Right lung (tissue), 5 donors: Measurements from ENCODE around the gene DMAC2. TPM values are rescaled to one million over a fixed set of nuclear protein-coding genes. Genes with fewer than 3 reads are reported as not detected.
"Not testable (repeated sequence)": the region's sequence is repeated elsewhere in the genome, so short reads cannot be mapped to it uniquely, and the experiment has no call there.

Experiments
- DNase-seq, 2 donors: peaks; one replicate each; pipeline ENCODE4 v3.0.0-alpha.2; 2013
- polyA plus RNA-seq, 5 donors: library from polyadenylated mRNA; unstranded; fragments of 120-200 nt; gene quantifications; one replicate each; pipeline versions ENCODE4 v1.2.1 to v1.2.3, GENCODE V29; 2013; ENCODE audit warnings: inconsistent platforms in 1 of 5, low replicate concordance in 1 of 5; ENCODE audit not compliant: insufficient read length in 5 of 5, insufficient read depth in 1 of 5

The DMAC2 gene
- polyA plus RNA-seq, 5 donors: 46.1 to 59.7 (median 52.9) TPM

DNA sequence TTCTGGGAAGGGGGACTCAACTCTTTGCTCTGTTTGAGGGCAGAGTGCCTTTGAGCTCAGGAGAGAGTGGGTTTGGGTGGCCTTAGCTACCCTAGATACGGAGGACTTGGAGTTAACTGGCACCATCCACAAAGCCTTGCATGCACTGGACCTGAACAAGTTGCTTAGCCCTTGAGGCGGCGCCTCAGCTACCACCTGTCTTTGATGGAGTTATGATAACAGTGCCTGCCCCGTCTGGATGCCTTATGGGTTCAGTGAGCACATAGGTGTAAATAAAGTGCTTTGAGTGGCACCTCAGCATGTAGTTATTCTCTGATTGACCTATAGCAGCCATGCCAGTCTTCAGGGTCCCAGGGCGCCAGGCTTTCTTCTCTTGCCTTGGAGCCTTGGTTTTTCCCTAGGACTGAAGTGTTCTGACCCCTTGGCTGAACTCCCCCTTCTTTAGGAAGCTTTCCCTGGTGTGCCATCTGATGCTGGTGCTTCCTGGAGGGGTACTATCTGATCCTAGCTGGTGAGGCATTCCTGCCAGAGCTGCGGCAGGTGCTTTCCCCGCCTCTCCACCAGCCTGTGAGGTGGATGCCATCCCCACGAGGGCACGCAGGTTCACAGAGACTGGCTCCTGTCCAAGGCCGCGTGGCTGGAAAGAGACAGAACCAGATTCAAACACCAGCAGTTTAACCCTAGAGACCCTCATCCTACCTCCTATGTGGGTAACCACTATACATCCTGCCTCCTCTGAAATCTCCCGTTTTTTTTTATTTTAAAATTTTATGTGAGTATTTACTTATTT is 36.3 kb downstream of the DMAC2 start:
- no peak for DNase-seq

DNA sequence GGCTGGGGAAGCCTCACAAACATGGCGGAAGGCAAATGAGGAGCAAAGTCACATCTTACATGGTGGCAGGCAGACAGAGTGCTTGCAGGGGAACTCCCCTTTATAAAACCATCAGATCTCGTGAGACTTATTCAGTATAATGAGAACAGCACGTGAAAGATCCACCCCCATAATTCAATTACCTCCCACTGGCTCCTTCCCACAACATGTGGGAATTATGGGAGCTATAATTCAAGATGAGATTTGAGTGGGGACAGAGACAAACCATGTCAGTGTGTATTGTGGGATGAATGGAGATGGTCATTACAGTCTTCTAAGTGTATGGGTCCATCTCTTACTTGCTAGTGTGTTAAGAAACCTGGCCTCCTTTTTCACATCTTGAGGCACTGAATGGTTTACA is 37.7 kb downstream of the DMAC2 start:
- DNase-seq: no peak

DNA sequence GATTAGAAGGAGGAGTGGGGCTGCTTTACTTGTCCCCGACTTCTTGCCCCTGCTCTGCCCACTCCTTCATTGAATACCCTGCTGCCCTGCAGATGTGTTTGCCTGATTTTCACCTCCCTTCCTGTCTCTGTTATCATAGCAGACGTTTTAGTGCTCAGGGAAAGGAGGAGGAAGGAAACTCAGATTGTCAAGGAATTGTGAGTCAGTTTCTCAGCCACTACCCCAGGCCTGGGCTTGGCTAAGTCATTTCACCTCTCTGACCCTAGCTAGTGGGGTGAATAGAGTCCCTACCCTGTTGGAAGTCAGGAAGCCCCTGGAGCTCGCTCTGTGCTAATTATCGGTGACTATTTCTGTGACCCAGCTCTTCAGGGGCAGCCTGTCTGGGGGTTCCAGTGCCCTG is 38.2 kb downstream of the DMAC2 start:
- no peak for DNase-seq

DNA sequence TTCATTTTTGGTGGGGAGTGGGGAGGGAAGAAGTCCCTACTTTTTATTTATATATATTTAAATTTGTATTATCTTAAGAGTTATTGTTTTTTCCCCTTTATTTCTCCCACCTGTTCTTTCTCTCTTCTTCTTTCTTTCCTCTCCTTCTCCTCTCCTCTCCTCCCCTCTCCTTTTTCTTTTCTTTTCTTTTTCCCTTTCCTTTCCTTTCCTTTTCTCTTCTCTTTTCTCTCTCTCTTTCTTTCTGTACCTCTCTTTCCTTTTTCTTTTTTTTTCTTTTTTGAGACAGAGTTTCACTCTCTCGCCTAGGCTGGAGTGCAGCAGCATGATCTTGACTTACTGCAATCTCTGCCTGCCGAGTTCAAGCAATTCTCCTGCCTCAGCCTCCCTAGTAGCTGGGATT is 40.2 kb downstream of the DMAC2 start:
- DNase-seq: no peak

DNA sequence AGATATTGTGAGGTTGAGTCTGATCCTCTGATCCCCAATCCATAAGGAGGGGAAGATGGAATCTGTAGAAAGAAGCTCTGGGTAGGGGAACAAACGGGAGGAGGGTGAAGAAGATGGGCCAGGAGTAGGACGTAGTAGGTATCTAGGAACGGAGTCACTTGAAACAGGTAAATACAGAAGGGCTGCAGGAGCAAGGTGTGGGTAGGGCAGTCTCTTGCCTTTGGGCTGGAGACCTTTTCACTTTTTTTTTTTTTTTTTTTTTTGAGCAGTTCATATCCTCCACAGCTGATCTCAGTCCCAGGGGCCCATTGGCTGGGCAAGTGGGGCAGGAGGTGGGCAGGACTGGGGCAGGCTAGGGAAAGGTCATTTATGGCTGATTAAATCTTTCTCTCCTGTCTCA is 40.6 kb downstream of the DMAC2 start:
- DNase-seq: no peak

DNA sequence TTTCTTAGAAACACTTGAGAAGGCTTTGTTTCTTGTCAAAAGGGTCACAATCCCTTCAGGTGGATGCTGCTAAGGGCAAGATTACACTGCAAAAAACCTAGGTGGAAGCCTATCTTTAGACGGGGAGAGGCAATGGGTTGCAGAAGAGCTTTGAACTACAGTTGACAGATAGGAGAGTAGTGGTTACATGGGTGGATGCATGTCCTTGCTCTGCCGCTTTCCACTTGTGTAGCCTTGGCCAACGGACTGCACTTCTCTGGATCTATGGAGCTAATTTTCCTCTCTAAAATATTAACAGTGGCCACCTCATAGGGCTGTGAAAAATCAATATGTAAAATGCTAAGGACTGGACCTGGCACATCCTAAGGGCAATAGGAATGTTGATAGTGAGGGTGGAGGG is 41.1 kb downstream of the DMAC2 start:
- DNase-seq: no peak

DNA sequence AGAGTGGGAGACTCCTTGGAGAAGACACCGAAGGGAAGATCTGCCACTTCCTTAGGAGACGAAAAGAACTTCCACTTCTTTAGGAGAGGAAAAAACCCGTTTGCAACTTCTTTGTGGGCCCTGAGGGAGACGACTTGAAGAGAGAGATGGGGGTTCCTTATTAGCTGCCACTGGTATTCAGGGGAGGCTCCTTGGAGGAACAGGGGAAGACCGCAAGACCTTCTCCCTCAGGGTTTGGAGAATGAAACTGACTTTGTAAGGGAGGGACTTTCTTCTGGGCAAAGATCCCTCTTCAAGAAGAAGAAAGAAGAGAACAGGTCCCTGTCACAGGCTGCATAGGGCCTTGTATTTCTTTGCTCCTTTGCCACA is 41.7 kb downstream of the DMAC2 start:
- no peak for DNase-seq

DNA sequence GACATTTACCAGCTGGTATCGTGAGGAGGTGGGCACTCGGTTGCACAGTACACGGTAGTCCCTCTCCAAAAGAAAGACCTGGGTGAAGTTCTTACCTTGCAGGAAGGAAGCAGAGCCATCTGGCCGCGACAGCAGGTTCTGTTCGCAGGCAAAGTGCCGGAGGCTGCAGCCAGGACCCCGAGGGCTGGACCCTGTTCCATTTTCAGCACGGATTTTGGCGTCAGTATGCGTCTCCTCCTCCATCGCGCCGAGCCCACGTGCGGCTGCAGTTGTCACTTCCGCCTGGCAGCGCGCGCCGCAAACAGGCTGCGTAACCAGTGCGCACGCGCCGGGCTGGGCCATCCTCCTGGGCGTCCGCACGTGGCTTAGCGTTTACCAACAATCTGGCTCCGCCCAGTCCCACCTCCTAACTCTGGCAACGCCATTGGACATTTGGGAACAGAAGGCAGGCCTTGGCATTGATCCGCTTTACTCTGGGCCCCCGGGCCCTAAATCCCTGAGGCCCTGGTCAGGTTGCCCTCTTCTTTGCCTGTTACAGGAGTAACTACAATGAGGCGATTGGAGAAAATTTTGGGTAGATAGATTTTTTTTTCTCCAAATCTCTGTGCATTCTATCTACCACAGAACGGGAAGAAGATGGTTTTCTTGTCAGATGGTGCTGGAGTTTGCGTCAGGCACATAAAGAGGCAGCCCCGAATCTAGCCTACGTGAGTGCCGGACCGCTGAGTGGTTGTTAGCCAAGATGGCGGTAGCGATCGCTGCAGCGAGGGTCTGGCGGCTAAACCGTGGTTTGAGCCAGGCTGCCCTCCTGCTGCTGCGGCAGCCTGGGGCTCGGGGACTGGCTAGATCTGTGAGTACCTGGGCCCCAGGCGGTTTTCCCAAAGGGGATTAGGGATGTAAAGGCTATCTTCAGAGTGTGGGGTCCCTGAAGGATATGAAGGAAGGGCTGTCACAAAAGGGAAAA is 42.3 kb downstream of the DMAC2 start, which contains the start of the genes BCKDHA and EXOSC5:
Gene BCKDHA (plus strand): TSS at position 733 of the 964 bp plus-strand sequence. CDS start 10 bp downstream, at position 743.
Gene EXOSC5 (minus strand): TSS at position 274 of the 964 bp plus-strand sequence. CDS start 31 bp downstream, at position 243.
- DNase-seq: peak; percentile 100

DNA sequence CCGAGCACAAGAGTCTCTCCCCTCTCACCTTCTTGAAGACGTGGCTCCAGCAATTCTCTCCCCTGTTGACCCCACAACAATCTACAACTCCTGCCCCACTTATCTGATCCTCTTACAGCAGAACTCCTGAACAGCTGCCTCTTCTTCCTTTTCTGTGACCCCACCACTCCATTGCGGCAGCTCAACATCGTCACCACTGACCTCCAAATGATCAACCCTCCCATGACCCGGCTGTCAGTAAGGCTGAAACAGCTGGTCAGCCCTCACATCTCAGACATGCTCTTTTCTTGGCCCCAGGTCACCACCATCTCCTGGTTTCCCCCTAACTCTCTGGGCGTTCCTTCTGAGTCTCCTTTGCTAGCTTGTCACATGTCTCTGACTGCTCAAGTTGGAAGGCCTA is 44.4 kb downstream of the DMAC2 start:
- no peak for DNase-seq

DNA sequence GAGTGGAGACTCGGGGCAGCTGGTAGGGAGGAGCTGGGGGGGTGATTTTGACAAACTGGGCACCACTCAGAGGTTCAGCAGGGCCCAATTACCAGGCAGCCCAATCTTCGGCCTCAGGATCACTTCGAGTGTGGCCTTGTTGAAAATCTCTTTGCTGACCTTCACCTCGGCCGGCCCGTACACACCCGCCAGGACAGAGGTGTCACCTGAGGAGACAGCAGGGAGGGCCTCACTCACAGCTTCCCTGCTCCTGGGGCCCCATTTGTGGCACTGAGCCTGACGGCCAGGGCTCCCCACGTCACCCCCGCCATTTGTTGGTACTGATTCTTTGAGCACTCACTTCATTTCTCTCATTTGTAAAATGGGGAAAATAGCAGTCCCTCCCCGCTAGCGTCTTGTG is 46.9 kb downstream of the DMAC2 start:
- no peak for DNase-seq

DNA sequence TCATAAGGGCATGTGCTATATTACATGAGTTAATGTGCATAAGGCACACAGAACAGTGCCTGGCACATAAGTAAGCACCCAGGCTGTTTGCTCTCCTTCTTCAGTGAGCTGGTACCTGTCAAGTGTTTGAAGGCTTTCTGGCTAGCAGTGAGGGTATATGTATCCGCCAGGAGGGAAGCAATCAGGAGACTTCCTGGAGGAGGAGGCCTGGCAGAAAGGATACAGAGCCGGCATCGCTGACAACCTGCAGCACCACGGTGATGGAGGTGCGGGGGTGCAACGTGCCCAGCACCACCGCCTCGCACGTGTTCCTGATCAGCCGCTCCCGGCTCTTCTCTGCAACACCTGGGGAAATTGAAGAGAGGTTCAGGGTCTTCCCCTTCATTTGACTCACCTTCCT is 48.1 kb downstream of the DMAC2 start:
- DNase-seq: no peak

DNA sequence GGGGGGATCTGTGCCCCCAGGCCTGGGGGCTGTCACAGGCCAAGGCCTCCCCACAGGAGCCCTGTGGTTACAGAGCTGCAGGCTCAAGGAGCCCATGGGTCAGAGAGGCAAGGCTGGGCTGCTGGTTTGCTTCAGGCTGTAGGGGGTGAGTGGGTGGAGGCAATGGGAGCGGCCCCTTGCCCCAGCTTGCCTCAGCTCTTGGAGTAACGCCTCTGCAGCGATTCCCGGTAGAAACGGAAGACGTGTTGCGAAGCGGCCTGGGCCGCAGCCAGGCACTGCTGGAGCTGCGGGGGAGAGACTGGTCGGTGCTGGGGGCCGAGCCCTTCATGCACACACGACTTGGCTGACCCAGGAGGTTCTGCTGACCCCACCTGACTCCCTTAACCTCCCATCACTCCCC is 53.3 kb downstream of the DMAC2 start:
- DNase-seq: no peak

DNA sequence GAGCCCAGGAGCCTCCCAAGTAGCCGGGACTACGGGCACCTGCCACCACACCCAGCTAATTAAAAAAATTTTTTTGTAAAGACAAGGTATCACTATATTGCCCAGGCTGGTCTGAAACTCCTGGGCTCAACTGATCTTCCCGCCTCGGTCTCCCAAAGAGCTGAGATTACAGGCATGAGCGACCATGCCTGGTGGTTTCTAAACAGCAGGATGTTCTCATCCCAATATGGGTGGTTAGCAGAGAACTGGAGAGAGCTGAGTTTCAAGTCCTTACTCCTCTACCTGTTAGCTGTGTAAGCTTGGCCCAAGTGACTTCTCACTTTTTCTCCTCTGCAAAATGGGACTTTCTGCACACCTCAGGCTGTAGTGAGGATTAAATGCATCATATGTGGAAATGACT is 55.4 kb downstream of the DMAC2 start:
- no peak for DNase-seq

DNA sequence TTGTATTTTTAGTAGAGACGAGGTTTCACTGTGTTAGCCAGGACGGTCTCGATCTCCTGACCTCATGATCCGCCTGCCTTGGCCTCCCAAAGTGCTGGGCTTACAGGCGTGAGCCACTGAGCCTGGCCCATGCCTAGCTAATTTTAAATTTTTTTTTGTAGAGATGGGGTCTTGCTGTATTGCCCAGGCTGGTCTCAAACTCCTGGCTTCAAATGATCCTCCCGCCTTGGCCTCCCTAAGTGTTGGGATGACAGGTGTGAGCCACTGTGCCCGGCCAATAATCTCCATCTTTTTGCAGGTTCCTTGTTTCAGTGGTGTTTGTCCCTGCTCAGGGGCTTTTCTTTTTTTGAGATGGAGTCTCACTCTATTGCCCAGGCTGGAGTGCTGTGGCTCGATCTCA is 58.2 kb downstream of the DMAC2 start:
- not testable (repeated sequence) for DNase-seq

Other genes with a start within 250 kb of the DMAC2 start
- gene CYP2S1, start 246.7 kb downstream of the DMAC2 start, polyA plus RNA-seq: 1 to 10 TPM; 1.8 to 5.7 (median 4.1) TPM
- gene AXL, start 220.7 kb downstream of the DMAC2 start, polyA plus RNA-seq: 10 to 100 TPM; 24.3 to 42.3 (median 29.6) TPM
- 100 to 1,000 TPM; 195 to 226 (median 213) TPM for gene HNRNPUL1, start 175.5 kb downstream of the DMAC2 start, polyA plus RNA-seq
- gene CCDC97, start 129.7 kb downstream of the DMAC2 start, polyA plus RNA-seq: 10 to 100 TPM; 28.8 to 39.3 (median 29.3) TPM
- gene TGFB1, start 86.0 kb downstream of the DMAC2 start, polyA plus RNA-seq: 10 to 100 TPM; 23.8 to 41.2 (median 30.2) TPM
- 1 to 10 TPM; 6.3 to 8.8 (median 8.5) TPM for gene B9D2, start 75.8 kb downstream of the DMAC2 start, polyA plus RNA-seq
- 10 to 100 TPM; 10.5 to 20.2 (median 17.6) TPM for gene TMEM91, start 63.4 kb downstream of the DMAC2 start, polyA plus RNA-seq
- 10 to 100 TPM; 11.5 to 19.7 (median 14.7) TPM for gene EXOSC5, start 42.6 kb downstream of the DMAC2 start, polyA plus RNA-seq
- 10 to 100 TPM; 15.7 to 38.4 (median 31.3) TPM for gene BCKDHA, start 42.1 kb downstream of the DMAC2 start, polyA plus RNA-seq
- 1 to 10 TPM; 4.0 to 9.0 (median 5.9) TPM for gene B3GNT8, start 12.5 kb downstream of the DMAC2 start, polyA plus RNA-seq
- gene ERICH4, start 3.2 kb upstream of the DMAC2 start, polyA plus RNA-seq: under 1 TPM; 0.44 to 0.75 (median 0.55) TPM
- gene CEACAM21, start 136.3 kb upstream of the DMAC2 start, polyA plus RNA-seq: 1 to 10 TPM; 3.6 to 9.1 (median 7.2) TPM
- under 1 TPM in 4 of 5 donors, not detected in 1; 0.10 to 0.66 (median 0.30) TPM for gene CEACAM4, start 187.2 kb upstream of the DMAC2 start, polyA plus RNA-seq
- gene CEACAM7, start 248.4 kb upstream of the DMAC2 start, polyA plus RNA-seq: under 1 TPM in 4 of 5 donors, not detected in 1; 0.06 to 0.22 (median 0.10) TPM